Measurements from ENCODE around the gene MCAM. TPM values are rescaled to one million over a fixed set of nuclear protein-coding genes. Genes with fewer than 3 reads are reported as not detected.

Gene MCAM
- total and polyA plus RNA-seq, 8 donors = 11.2 to 46.7 (median 21.1) TPM

DNA sequence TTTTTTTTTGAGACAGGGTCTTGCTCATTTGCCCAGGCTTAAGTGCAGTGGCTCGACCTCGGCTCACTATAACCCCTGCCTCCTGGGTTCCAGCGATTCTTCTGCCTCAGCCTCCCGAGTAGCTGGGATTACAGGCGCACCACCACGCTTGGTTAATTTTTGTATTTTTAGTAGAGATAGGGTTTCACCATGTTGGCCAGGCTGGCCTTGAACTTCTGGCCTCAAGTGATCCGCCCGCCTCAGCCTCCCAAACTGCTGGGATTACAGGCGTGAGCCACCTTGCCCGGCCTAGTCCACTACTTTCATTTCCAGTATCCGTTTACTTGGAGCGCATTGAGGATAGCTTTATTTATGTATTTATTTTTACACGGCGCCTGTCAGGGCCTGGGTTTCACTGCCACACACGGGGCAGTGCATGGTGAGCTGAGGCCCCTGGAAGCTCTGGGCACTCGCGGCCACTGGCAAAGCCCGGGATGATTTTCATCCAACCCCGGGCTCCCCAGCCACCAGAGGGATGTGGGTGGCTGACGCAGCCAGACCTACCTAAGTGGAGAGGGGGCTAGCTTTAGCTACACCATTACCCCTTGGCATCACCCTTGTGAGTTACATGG, 6.1 kb upstream of the MCAM start:
- Histone ChIP-seq H3K4me1 (no peaks in the 10 kb centered on the region), H3K9me3 (no peaks in the 10 kb centered on the region), H3K27ac (no peak overlapping the region), H3K4me3 (no peak overlapping the region), H3K36me3 (no peaks in the 10 kb centered on the region), H3K27me3 (no peaks in the 10 kb centered on the region)
- TF ChIP-seq, protein P1, sequence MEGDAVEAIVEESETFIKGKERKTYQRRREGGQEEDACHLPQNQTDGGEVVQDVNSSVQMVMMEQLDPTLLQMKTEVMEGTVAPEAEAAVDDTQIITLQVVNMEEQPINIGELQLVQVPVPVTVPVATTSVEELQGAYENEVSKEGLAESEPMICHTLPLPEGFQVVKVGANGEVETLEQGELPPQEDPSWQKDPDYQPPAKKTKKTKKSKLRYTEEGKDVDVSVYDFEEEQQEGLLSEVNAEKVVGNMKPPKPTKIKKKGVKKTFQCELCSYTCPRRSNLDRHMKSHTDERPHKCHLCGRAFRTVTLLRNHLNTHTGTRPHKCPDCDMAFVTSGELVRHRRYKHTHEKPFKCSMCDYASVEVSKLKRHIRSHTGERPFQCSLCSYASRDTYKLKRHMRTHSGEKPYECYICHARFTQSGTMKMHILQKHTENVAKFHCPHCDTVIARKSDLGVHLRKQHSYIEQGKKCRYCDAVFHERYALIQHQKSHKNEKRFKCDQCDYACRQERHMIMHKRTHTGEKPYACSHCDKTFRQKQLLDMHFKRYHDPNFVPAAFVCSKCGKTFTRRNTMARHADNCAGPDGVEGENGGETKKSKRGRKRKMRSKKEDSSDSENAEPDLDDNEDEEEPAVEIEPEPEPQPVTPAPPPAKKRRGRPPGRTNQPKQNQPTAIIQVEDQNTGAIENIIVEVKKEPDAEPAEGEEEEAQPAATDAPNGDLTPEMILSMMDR (IDR thresholded peaks at IDR 0.05) = no peak
- 73 to 75% methylated on average over 19 to 20 of the region's 20 CpGs for whole genome bisulfite sequencing, 2 donors
- DNase-seq (no peak), FAIRE-seq (no peak), ATAC-seq (no peak)
- intact Hi-C loops (cut with DNase I) = loop anchor here in 1 of 3 donors (10.0 kb wide), 1 partner anchor 52 kb away; no protein-coding TSS in a partner anchor

DNA sequence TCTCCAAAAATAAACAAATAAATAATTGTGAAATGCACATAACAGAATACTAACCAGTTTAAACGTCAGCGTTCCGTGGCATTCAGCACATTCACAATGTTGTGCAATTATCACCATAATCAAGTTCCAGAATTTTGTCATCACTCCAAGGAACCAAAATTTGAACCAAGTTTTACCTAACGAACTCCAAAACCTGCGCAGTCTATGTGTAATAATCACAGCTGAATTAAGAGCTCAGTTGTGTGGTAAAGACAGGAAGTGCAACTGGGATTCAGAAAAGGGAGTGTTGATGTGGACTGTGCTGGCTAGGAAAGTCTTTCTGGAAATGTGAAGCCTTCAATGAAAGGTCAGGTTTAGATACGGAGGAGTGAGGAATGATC, 5.4 kb upstream of the MCAM start:
- H3K4me1 ChIP-seq = peaks cover 0 to 4% (median 0%) of the 10 kb centered on the region in 3 donors
- 53 to 63% methylated on average over 6 of the region's 6 CpGs for WGBS, 2 donors
- ATAC-seq (no peak), DNase-seq (no peak), FAIRE-seq (no peak)
- intact Hi-C loops (cut with DNase I) = loop anchor here in 1 of 3 donors (10.0 kb wide), 1 partner anchor 52 kb away; no protein-coding TSS in a partner anchor
- TF ChIP-seq, protein P1 (IDR thresholded peaks at IDR 0.05) = no peak
- H3K9me3 ChIP-seq = no peaks in the 10 kb centered on the region
- H3K27me3 ChIP-seq = no peaks in the 10 kb centered on the region
- no peak overlapping the region for H3K27ac ChIP-seq
- no peak overlapping the region for H3K4me3 ChIP-seq
- H3K36me3 ChIP-seq = no peaks in the 10 kb centered on the region

DNA sequence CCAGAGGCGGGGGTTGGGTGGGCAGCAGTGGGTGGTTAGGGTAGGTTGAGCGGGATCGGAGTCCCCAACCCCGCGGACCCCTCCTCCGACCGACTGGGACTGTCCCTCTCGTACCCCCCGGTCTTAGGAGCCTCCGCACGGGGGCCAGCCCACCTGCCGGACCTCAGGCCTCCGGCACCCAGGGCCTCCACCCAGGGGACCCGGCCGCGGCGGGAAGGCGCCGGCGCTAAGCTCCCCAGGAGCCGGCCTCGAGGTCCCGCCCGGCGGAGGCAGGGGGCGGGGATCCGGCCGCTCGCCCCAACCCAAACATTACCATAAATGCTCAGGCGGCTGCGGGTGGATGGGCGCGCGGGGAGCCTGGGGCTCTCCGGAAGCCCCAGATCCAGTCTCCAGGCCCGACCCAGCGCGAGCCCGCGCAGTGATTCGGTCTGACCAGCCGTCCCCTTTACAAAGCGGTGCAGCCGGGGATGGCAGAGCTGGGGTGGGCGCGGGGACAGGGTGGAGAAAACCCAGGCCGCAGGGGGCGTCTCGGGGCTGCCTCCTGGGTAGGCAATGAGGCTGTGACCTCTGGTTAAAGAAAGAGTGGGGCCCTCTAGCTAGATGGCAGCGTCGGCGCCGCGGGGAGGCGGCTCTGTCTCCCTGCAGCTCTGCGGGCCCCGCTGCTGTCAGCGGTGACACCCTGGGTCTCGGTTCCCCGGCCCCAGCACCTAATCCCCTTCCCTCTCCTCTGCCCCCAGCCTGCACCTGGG, 4.0 kb upstream of the MCAM start:
- intact Hi-C loops (cut with DNase I) = loop anchor here in 1 of 3 donors (10.0 kb wide), 1 partner anchor 54 kb away; no protein-coding TSS in a partner anchor

DNA sequence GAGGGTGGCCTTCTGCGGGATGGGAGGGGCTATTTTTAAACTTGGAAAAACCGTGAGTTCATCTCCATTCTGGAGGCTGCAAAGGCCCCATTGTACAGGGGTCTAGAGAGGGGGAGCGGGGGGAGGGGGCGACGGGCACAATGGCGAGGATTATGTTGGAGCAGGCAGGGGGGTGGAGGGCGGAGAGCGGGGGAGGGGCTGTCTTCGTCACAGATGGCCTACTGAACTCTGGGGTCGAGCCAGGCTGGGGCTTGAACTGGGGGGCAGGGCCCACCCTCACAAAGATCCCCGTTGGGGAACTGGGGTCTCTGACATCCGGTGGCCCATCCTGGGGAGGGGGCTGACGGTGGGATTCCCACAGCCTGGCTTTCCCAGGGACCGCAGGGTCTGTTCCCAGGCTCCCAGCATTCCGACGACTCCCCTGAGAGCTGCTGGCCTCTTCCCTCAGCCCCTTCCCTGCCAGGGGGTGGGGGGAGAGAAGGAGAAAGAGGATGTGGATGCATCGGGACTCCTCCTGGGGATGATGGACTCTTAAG, 3.4 kb upstream of the MCAM start:
- intact Hi-C loops (cut with DNase I) = loop anchor here in 1 of 3 donors (10.0 kb wide), 1 partner anchor 54 kb away; no protein-coding TSS in a partner anchor
- Histone ChIP-seq H3K36me3 (no peaks in the 10 kb centered on the region), H3K4me1 (peaks cover 0 to 12% (median 6%) of the 10 kb centered on the region in 3 donors), H3K4me3 (peak overlapping the region in 2 of 4 donors; percentile 40 to 59), H3K9me3 (no peaks in the 10 kb centered on the region), H3K27me3 (peaks cover 0 to 3% (median 0%) of the 10 kb centered on the region in 4 donors), H3K27ac (peak overlapping the region in 2 of 4 donors; percentile 52 to 60)
- ATAC-seq = no peak
- peak in 1 of 6 donors; percentile 12 for DNase-seq
- WGBS, 2 donors = 56 to 62% methylated on average over 12 to 17 of the region's 17 CpGs
- FAIRE-seq = no peak
- TF ChIP-seq, protein P1 (IDR thresholded peaks at IDR 0.05) = no peak

More for the DNA sequence above, 4.0 kb upstream of the MCAM start:
- Histone ChIP-seq H3K27me3 (peaks cover 0 to 3% (median 0%) of the 10 kb centered on the region in 4 donors), H3K36me3 (no peaks in the 10 kb centered on the region), H3K27ac (peak overlapping the region in 2 of 4 donors; percentile 52 to 60), H3K4me1 (peaks cover 0 to 9% (median 6%) of the 10 kb centered on the region in 3 donors), H3K4me3 (peak overlapping the region; percentile 25 to 59 (median 38)), H3K9me3 (no peaks in the 10 kb centered on the region)
- TF ChIP-seq, protein P1 (IDR thresholded peaks at IDR 0.05) = no peak
- peak in 3 of 6 donors; percentile 29 to 77 (median 48) for DNase-seq
- WGBS, 2 donors = 4 to 6% methylated on average over 52 to 60 of the region's 60 CpGs
- peak; percentile 47 to 71 (median 52) for ATAC-seq
- no peak for FAIRE-seq

Data from pancreas (tissue), 10 donors.